ENCODE results near the gene FRZB.

GRCh38 chr2:182826064-182826463 lies 40.4 kb downstream of the FRZB start:
- TF ChIP-seq NRL (CRISPR knock-in tag; IDR thresholded peaks at IDR 0.05; ENCODE audit: borderline replicate concordance) = no peak
- no peak for TF ChIP-seq CREM (IDR thresholded peaks at IDR 0.05)
- TF ChIP-seq CREM (CRISPR knock-in tag; IDR thresholded peaks at IDR 0.05) = no peak
- no peak for TF ChIP-seq JUN (CRISPR knock-in tag; IDR thresholded peaks at IDR 0.05)
- no peak for TF ChIP-seq RCOR2 (CRISPR knock-in tag; IDR thresholded peaks at IDR 0.05)
- TF ChIP-seq ZNF354B (CRISPR knock-in tag; IDR thresholded peaks at IDR 0.05) = no peak
- TF ChIP-seq AHDC1 (CRISPR knock-in tag; IDR thresholded peaks at IDR 0.05; ENCODE audit: borderline replicate concordance) = no peak
- TF ChIP-seq PHF21A (CRISPR knock-in tag; IDR thresholded peaks at IDR 0.05) = no peak
- no peak for TF ChIP-seq ZNF264 (CRISPR knock-in tag; IDR thresholded peaks at IDR 0.05)
- TF ChIP-seq RAD21 (CRISPR knock-in tag; IDR thresholded peaks at IDR 0.05) = no peak
- no peak for TF ChIP-seq ZNF713 (CRISPR knock-in tag; IDR thresholded peaks at IDR 0.05)
- TF ChIP-seq CTCF (CRISPR knock-in tag; IDR thresholded peaks at IDR 0.05) = no peak

All from HepG2 (cell line).